H9 (cell line): ENCODE measurements around the gene NHSL2. TPM values are rescaled to one million over a fixed set of nuclear protein-coding genes. Genes with fewer than 3 reads are reported as not detected.

Source experiments
- DNase-seq: peaks from one replicate; pipeline ENCODE4 v3.0.0-alpha.2; 2017
- H2AFZ ChIP-seq: one replicate; pipeline ENCODE4 v1.6.1; 2013; ENCODE audit warnings: mild to moderate bottlenecking, low read length, control low read depth, moderate library complexity
- H2AK5ac ChIP-seq: 2 replicates; pipeline ENCODE4 v1.6.1; 2013; ENCODE audit warnings: low read length, control low read depth, mixed read lengths; ENCODE audit not compliant: insufficient read length
- H2BK120ac ChIP-seq: one replicate; pipeline ENCODE4 v1.6.1; 2013; ENCODE audit warnings: low read depth, mild to moderate bottlenecking, low read length, control low read depth, inconsistent platforms; ENCODE audit not compliant: poor library complexity, severe bottlenecking
- H2BK12ac ChIP-seq: 2 replicates; pipeline ENCODE4 v1.6.1; 2013; ENCODE audit warnings: low read length, control low read depth, mixed read lengths, low read depth; ENCODE audit not compliant: insufficient read length
- H2BK15ac ChIP-seq: 2 replicates; pipeline ENCODE4 v1.6.1; 2013; ENCODE audit warnings: low read depth, low read length, control low read depth
- H2BK20ac ChIP-seq: one replicate; pipeline ENCODE4 v1.6.1; 2013; ENCODE audit warnings: low read depth, mild to moderate bottlenecking, low read length, control low read depth, inconsistent platforms; ENCODE audit not compliant: poor library complexity, severe bottlenecking
- H2BK5ac ChIP-seq: 2 replicates; pipeline ENCODE4 v1.6.1; 2013; ENCODE audit warnings: low read length, control low read depth, mixed read lengths; ENCODE audit not compliant: insufficient read length
- H3K14ac ChIP-seq: 2 replicates; pipeline ENCODE4 v1.6.1; 2013; ENCODE audit warnings: low read length, control low read depth; ENCODE audit not compliant: insufficient read depth
- H3K18ac ChIP-seq: 2 replicates; pipeline ENCODE4 v1.6.1; 2013; ENCODE audit warnings: low read depth, mild to moderate bottlenecking, mixed read lengths, low read length, control low read depth; ENCODE audit not compliant: insufficient read length
- H3K23ac ChIP-seq: 2 replicates; pipeline ENCODE4 v1.6.1; 2013; ENCODE audit warnings: low read length, control low read depth, mixed read lengths, low read depth; ENCODE audit not compliant: insufficient read length
- H3K23me2 ChIP-seq: 2 replicates; pipeline ENCODE4 v1.6.1; 2013; ENCODE audit warnings: low read depth, mild to moderate bottlenecking, mixed read lengths, low read length, control low read depth; ENCODE audit not compliant: insufficient read length, poor library complexity, severe bottlenecking
- H3K27ac ChIP-seq: 2 replicates; pipeline ENCODE4 v1.5.1; 2013; ENCODE audit warnings: low read length, control low read depth, mixed read lengths, low read depth; ENCODE audit not compliant: insufficient read length
- H3K27me3 ChIP-seq: 2 replicates; pipeline ENCODE4 v1.6.1; 2013; ENCODE audit warnings: low read length, control low read depth, inconsistent platforms; ENCODE audit not compliant: insufficient read depth
- H3K4ac ChIP-seq: 2 replicates; pipeline ENCODE4 v1.6.1; 2013; ENCODE audit warnings: low read depth, mild to moderate bottlenecking, control low read depth, inconsistent platforms, low read length, moderate library complexity
- H3K4me1 ChIP-seq: 2 replicates; pipeline ENCODE4 v1.6.1; 2013; ENCODE audit warnings: low read length, control low read depth, inconsistent platforms; ENCODE audit not compliant: insufficient read depth
- H3K4me2 ChIP-seq: 2 replicates; pipeline ENCODE4 v1.6.1; 2013; ENCODE audit warnings: low read length, control low read depth, mixed read lengths; ENCODE audit not compliant: insufficient read length, insufficient read depth
- H3K56ac ChIP-seq: 2 replicates; pipeline ENCODE4 v1.6.1; 2013; ENCODE audit warnings: low read depth, mild to moderate bottlenecking, mixed read lengths, low read length, control low read depth; ENCODE audit not compliant: insufficient read length
- H3K79me1 ChIP-seq: 2 replicates; pipeline ENCODE4 v1.6.1; 2013; ENCODE audit warnings: low read depth, mild to moderate bottlenecking, moderate library complexity, low read length, control low read depth, inconsistent platforms; ENCODE audit not compliant: insufficient read depth, poor library complexity, severe bottlenecking
- H3K79me2 ChIP-seq: 2 replicates; pipeline ENCODE4 v1.6.1; 2013; ENCODE audit warnings: low read length, control low read depth, inconsistent platforms; ENCODE audit not compliant: insufficient read depth
- H3K9ac ChIP-seq: 2 replicates; pipeline ENCODE4 v1.6.1; 2013; ENCODE audit warnings: low read length, control low read depth, mixed read lengths; ENCODE audit not compliant: insufficient read length; ENCODE audit errors: extremely low read depth
- H3K9me3 ChIP-seq: one replicate; pipeline ENCODE4 v1.6.1; 2013; ENCODE audit warnings: low read depth, low read length, inconsistent platforms; ENCODE audit not compliant: control insufficient read depth
- H3T11ph ChIP-seq: one replicate; pipeline ENCODE4 v1.6.1; 2013; ENCODE audit warnings: mild to moderate bottlenecking, low read length, control low read depth, inconsistent platforms
- H4K20me1 ChIP-seq: one replicate; pipeline ENCODE4 v1.6.1; 2013; ENCODE audit not compliant: control insufficient read depth, insufficient read length, insufficient read depth
- H4K5ac ChIP-seq: 2 replicates; pipeline ENCODE4 v1.6.1; 2013; ENCODE audit warnings: low read depth, mild to moderate bottlenecking, mixed read lengths, low read length, control low read depth; ENCODE audit not compliant: insufficient read length
- H4K8ac ChIP-seq: replicated peaks from 2 replicates; pipeline ENCODE4 v1.6.1; 2013; ENCODE audit warnings: low read length, control low read depth, mixed read lengths, low read depth; ENCODE audit not compliant: insufficient read length
- H4K91ac ChIP-seq: 2 replicates; pipeline ENCODE4 v1.6.1; 2013; ENCODE audit warnings: low read depth, mild to moderate bottlenecking, moderate library complexity, mixed read lengths, low read length, control low read depth; ENCODE audit not compliant: insufficient read length
- H3K27ac Mint-ChIP-seq, 3 experiments: 2 replicates in 2 of 3; 3 replicates in 1 of 3; pipeline ENCODE4 v1.8.0; 2020 to 2021; ENCODE audit warnings: mixed read lengths in 3 of 3, mild to moderate bottlenecking in 1 of 3, moderate library complexity in 1 of 3
- H3K27me3 Mint-ChIP-seq: 2 replicates; pipeline ENCODE4 v1.8.0; 2021; ENCODE audit warnings: low read depth, mild to moderate bottlenecking, moderate library complexity, mixed read lengths
- H3K36me3 Mint-ChIP-seq, 3 experiments: 2 replicates in 2 of 3; 3 replicates in 1 of 3; pipeline ENCODE4 v1.8.0; 2020 to 2021; ENCODE audit warnings: low read depth in 3 of 3, mixed read lengths in 3 of 3; ENCODE audit not compliant: insufficient read depth in 1 of 3
- H3K4me1 Mint-ChIP-seq, 2 experiments: 2 replicates each; pipeline ENCODE4 v1.8.0; 2020; ENCODE audit warnings: mixed read lengths in 2 of 2
- H3K4me3 Mint-ChIP-seq, 2 experiments: 2 replicates in 1 of 2; 3 replicates in 1 of 2; pipeline ENCODE4 v1.8.0; 2020 to 2021; ENCODE audit warnings: mild to moderate bottlenecking in 2 of 2, mixed read lengths in 2 of 2, moderate library complexity in 1 of 2
- H3K9me3 Mint-ChIP-seq, 2 experiments: 2 replicates in 1 of 2; 3 replicates in 1 of 2; pipeline ENCODE4 v1.8.0; 2020; ENCODE audit warnings: mild to moderate bottlenecking in 2 of 2, mixed read lengths in 2 of 2, moderate library complexity in 1 of 2
- CTCF ChIP-seq: fragments of 200-600 bp; sonication (generic); conservative IDR thresholded peaks from 3 replicates; pipeline ENCODE4 v1.8.0; 2021; ENCODE audit warnings: antibody characterized with exemption, mild to moderate bottlenecking
- WGBS: extraction: QIAGEN DNeasy Blood & Tissue Kit; methylation state at CpG from one replicate; pipeline ENCODE4 v1.1.7; 2013; ENCODE audit warnings: missing lambda C conversion rate, low lambda C conversion rate, mixed read lengths; ENCODE audit not compliant: insufficient read length; ENCODE audit errors: extremely low coverage; 5-methylcytosine and 5-hydroxymethylcytosine counted together
- total RNA-seq: library from RNA; stranded (reverse); gene quantifications from 2 replicates; pipeline ENCODE4 v1.2.1, GENCODE V29; 2021

The NHSL2 gene
- total RNA-seq, 1 experiment from 2014 or later, result 6.4 TPM

DNA sequence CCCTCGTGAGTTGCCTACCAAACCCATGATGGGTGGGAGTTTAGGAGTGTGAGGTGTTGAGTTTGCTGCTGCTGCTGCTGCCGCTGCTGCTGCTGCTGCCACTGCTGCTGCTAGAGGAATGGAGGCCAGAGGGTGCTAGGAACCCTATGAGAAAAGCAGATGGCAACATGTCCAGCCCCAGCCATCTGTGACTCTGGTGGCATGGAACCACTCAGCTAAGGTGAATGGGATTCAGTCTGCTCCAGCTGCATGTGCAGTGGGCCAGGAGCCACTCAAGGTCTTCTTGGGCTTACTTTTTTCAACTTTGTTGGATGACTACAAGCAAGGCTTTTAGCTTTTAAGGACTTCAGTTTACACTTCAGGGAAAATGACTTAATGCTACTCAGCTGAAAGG, 117.3 kb downstream of the NHSL2 start:
- H2AK5ac ChIP-seq, result no peak overlapping the region
- Mint-ChIP-seq H3K4me3 (no peak overlapping the region), H3K27me3 (no peaks in the 10 kb centered on the region), H3K4me1 (peaks cover 2 to 3% of the 10 kb centered on the region in 2 experiments; a peak in 1 of 4 replicates), H3K9me3 (peaks cover 68 to 77% of the 10 kb centered on the region in 2 experiments), H3K36me3 (peaks cover 0 to 12% (median 9%) of the 10 kb centered on the region in 3 experiments; a peak in 6 of 7 replicates), H3K27ac (no peak overlapping the region)
- H4K8ac ChIP-seq, result no peak overlapping the region
- no peaks in the 10 kb centered on the region for H3K23me2 ChIP-seq
- peaks cover 10% of the 10 kb centered on the region for H3K9me3 ChIP-seq
- H3K79me1 ChIP-seq, result no peaks in the 10 kb centered on the region
- H3K79me2 ChIP-seq, result no peaks in the 10 kb centered on the region
- H3K27me3 ChIP-seq, result no peaks in the 10 kb centered on the region; the same call in 1 of the 2 replicates
- no peak overlapping the region for H3K23ac ChIP-seq
- H2BK15ac ChIP-seq, result no peak overlapping the region
- no CpG with 5 or more reads among the region's 2 CpGs for WGBS
- H3K27ac ChIP-seq, result no peak overlapping the region
- no peak overlapping the region for H3T11ph ChIP-seq
- no peak overlapping the region for H3K4ac ChIP-seq
- no peak overlapping the region for H2BK12ac ChIP-seq
- no peak overlapping the region for H3K56ac ChIP-seq
- no peak overlapping the region for H3K4me2 ChIP-seq
- H3K4me1 ChIP-seq, result no peaks in the 10 kb centered on the region
- no peak overlapping the region for H3K9ac ChIP-seq
- peak; percentile 8 for DNase-seq
- H2BK5ac ChIP-seq, result no peak overlapping the region
- TF ChIP-seq CTCF, result no peak
- no peak overlapping the region for H4K91ac ChIP-seq
- no peaks in the 10 kb centered on the region for H4K20me1 ChIP-seq
- H2BK20ac ChIP-seq, result no peak overlapping the region
- H4K5ac ChIP-seq, result no peak overlapping the region
- H3K14ac ChIP-seq, result no peak overlapping the region
- H3K18ac ChIP-seq, result no peak overlapping the region
- H2AFZ ChIP-seq, result no peak overlapping the region
- no peak overlapping the region for H2BK120ac ChIP-seq
